ENCODE results near the gene ACP4. TPM values are rescaled to one million over a fixed set of nuclear protein-coding genes. Genes with fewer than 3 reads are reported as not detected.

Gene ACP4
- polyA plus RNA-seq, 3 donors: not detected

- TF ChIP-seq CTCF (IDR thresholded peaks at IDR 0.05): no peak
- Histone ChIP-seq H3K4me1 (ENCODE audit: control insufficient read depth in 1 of 2, insufficient read depth in 2 of 2, low read length in 2 of 2) (no peaks in the 10 kb centered on the region), H2AFZ (ENCODE audit: insufficient read depth, low read depth, low read length, poor library complexity, severe bottlenecking) (no peak overlapping the region), H3K36me3 (replicated peaks in 1 of 2; ENCODE audit: control insufficient read depth in 1 of 2, insufficient read depth in 2 of 2, low read length in 2 of 2) (no peaks in the 10 kb centered on the region), H3K27ac (ENCODE audit: low read depth in 1 of 2, low read length in 2 of 2) (no peak overlapping the region), H3K27me3 (ENCODE audit: control insufficient read depth in 2 of 2, insufficient read depth in 2 of 2, low read length in 2 of 2) (no peaks in the 10 kb centered on the region), H3K4me2 (replicated peaks; ENCODE audit: extremely low read depth, low read length, poor library complexity, severe bottlenecking) (no peak overlapping the region), H3K9ac (ENCODE audit: insufficient read depth, low read length, poor library complexity, severe bottlenecking) (no peak overlapping the region), H3K9me3 (replicated peaks in 1 of 2; ENCODE audit: control insufficient read depth in 1 of 2, insufficient read depth in 1 of 2, low read length in 2 of 2) (no peaks in the 10 kb centered on the region), H4K20me1 (ENCODE audit: insufficient read depth, low read length) (no peaks in the 10 kb centered on the region), H3K79me2 (ENCODE audit: insufficient read depth, low read length) (no peaks in the 10 kb centered on the region), H3K4me3 (replicated peaks in 1 of 3; ENCODE audit: low read depth in 2 of 3, low read length in 3 of 3) (no peak overlapping the region)
- DNase-seq: no peak
- H3K4me1 Mint-ChIP-seq: no peaks in the 10 kb centered on the region
- intact Hi-C loops (cut with micrococcal nuclease): no loop called here
- H3K27me3 Mint-ChIP-seq (ENCODE audit: low read depth in 3 of 3): peaks cover 7 to 12% (median 10%) of the 10 kb centered on the region in 3 donors
- WGBS (ENCODE audit: insufficient coverage): 83% methylated on average over 2 of the region's 6 CpGs
- no peak overlapping the region for H3K4me3 Mint-ChIP-seq
- peaks cover 0 to 1% (median 0%) of the 10 kb centered on the region in 7 donors for H3K9me3 Mint-ChIP-seq
- H3K27ac Mint-ChIP-seq: no peak overlapping the region
- no peaks in the 10 kb centered on the region for H3K36me3 Mint-ChIP-seq
These were observed 40.7 kb upstream of the ACP4 start for GRCh38 chr19:50749490-50749889.

- no peak overlapping the region for H2AFZ ChIP-seq (ENCODE audit: insufficient read depth, low read depth, low read length, poor library complexity, severe bottlenecking)
- no peak overlapping the region for H3K4me3 Mint-ChIP-seq
These were observed 40.2 kb upstream of the ACP4 start for GRCh38 chr19:50750010-50750409.

More at GRCh38 chr19:50750010-50750409, 40.2 kb upstream of the ACP4 start:
- Histone ChIP-seq H3K27ac (ENCODE audit: low read depth in 1 of 2, low read length in 2 of 2) (no peak overlapping the region), H3K36me3 (replicated peaks in 1 of 2; ENCODE audit: control insufficient read depth in 1 of 2, insufficient read depth in 2 of 2, low read length in 2 of 2) (no peaks in the 10 kb centered on the region), H3K9me3 (replicated peaks in 1 of 2; ENCODE audit: control insufficient read depth in 1 of 2, insufficient read depth in 1 of 2, low read length in 2 of 2) (no peaks in the 10 kb centered on the region), H3K4me3 (replicated peaks in 1 of 3; ENCODE audit: low read depth in 2 of 3, low read length in 3 of 3) (no peak overlapping the region), H3K79me2 (ENCODE audit: insufficient read depth, low read length) (no peaks in the 10 kb centered on the region), H3K4me2 (replicated peaks; ENCODE audit: extremely low read depth, low read length, poor library complexity, severe bottlenecking) (no peak overlapping the region), H4K20me1 (ENCODE audit: insufficient read depth, low read length) (no peaks in the 10 kb centered on the region), H3K9ac (ENCODE audit: insufficient read depth, low read length, poor library complexity, severe bottlenecking) (no peak overlapping the region), H3K4me1 (ENCODE audit: control insufficient read depth in 1 of 2, insufficient read depth in 2 of 2, low read length in 2 of 2) (no peaks in the 10 kb centered on the region), H3K27me3 (ENCODE audit: control insufficient read depth in 2 of 2, insufficient read depth in 2 of 2, low read length in 2 of 2) (no peaks in the 10 kb centered on the region)
- peaks cover 0 to 1% (median 0%) of the 10 kb centered on the region in 7 donors for H3K9me3 Mint-ChIP-seq
- H3K4me1 Mint-ChIP-seq: no peaks in the 10 kb centered on the region
- TF ChIP-seq CTCF (IDR thresholded peaks at IDR 0.05): no peak
- WGBS (ENCODE audit: insufficient coverage): 91% methylated on average over 14 of the region's 15 CpGs
- no peak overlapping the region for H3K27ac Mint-ChIP-seq
- H3K27me3 Mint-ChIP-seq (ENCODE audit: low read depth in 3 of 3): peaks cover 7 to 13% (median 11%) of the 10 kb centered on the region in 3 donors
- DNase-seq: no peak
- no peaks in the 10 kb centered on the region for H3K36me3 Mint-ChIP-seq
- intact Hi-C loops (cut with micrococcal nuclease): no loop called here

Measured in CD14-positive monocyte (primary cell).